Mucosa of gallbladder (tissue), 1 donor: Measurements from ENCODE around the gene PDE4B. TPM values are rescaled to one million over a fixed set of nuclear protein-coding genes. Genes with fewer than 3 reads are reported as not detected.
"Not testable (repeated sequence)": the region's sequence is repeated elsewhere in the genome, so short reads cannot be mapped to it uniquely, and the experiment has no call there.

Source experiments
- DNase-seq: peaks from one replicate; pipeline ENCODE4 v3.0.0-alpha.2; 2020; ENCODE audit warnings: low spot score
- total RNA-seq: library from RNA; stranded (reverse); gene quantifications from one replicate; pipeline ENCODE4 v1.2.1, GENCODE V29; 2021
- donor health status: DM: no; HTN: no; CAD: no.

Gene PDE4B
- total RNA-seq, 1 donor from 2014 or later, result 5.2 TPM

DNA sequence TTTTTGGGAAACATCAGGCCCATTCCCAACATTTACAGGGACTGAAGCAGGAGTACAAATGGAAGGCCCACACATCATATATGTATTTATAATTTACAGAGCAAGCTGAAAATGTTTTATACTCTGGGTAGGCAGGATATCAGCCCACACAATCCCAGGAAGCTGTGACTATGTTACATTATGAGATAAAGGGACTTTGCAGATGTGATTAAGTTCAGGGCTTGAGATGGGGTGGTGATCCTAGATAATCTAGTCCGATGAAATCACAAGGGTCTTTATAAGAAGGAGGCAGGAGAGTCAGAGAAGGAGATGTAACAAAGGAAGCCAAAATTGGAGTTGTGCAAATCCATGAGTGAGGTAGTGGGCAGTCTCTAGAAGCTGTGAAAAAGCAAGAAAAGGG is 160.5 kb downstream of the PDE4B start:
- DNase-seq, result no peak

DNA sequence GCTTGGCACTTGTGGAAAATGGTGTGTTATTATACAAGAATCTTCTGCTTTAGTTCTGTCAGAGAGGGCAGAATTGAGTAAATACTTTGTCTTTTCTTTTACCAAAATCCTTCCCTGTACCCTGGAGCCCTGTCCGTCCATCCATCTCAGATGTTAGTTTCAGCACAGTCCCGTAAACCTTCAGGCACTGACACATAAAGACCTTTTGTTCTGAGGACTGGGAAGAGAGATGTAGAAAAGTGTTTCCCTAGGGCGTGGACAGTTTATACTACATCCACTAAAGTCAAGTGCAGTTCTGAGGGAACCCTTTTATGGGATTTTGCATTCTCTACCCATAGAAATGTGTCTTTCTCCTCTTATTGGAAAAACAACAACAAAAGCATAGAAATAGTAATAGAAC is 162.4 kb downstream of the PDE4B start:
- no peak for DNase-seq

DNA sequence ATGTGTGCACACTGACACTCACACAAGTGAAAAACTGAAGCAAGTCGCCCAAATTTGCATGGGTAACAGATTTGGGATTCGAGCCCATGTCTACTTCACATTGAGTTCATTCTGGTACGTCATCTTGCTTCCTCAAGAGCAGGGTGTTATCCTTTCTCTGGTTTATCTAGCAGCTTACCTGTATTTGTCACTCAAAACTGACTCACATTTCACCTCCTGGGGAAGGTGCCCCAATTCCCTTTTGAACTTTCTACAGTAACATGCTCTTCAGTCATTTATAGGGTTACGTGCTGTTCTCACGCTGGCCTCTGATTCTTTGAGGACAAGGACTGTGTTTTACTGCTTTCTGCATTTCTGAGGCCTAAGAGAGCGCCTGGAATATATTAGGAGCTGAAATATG is 162.8 kb downstream of the PDE4B start:
- no peak for DNase-seq

DNA sequence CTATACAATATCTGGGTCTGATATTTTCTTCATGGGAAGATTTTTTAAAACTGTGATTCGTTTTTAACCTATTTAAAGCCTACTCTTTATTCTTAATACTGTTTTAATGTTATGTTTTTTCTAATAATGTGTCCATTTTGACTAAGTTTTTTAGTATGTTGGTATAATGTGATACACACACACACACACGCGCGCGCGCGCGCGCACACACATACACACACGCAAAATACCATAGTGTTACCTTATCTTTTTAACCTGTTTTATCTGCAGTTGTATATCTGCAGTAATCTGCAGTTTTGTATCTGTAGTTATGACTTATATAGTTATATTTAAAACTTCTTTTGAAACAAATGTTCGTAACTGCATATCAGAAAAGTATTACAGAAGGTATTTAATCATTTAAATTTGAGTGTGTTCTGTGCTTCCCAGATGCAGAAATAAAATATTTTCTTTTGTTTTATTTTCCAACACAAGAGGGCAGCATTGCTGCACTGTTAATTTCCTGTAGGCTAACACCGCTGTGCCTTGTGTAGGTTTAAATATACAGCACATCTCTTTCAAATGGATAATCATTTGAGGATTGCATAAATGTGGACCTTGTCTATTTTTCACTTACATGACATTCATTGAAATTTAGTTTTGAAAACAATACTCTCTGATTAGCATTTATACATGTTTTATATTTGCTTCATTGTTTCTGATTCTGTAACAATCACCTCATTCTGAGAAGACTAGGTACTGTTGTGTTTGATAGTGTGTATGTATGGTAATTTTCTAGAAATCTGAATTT is 166.1 kb downstream of the PDE4B start:
- no peak for DNase-seq

DNA sequence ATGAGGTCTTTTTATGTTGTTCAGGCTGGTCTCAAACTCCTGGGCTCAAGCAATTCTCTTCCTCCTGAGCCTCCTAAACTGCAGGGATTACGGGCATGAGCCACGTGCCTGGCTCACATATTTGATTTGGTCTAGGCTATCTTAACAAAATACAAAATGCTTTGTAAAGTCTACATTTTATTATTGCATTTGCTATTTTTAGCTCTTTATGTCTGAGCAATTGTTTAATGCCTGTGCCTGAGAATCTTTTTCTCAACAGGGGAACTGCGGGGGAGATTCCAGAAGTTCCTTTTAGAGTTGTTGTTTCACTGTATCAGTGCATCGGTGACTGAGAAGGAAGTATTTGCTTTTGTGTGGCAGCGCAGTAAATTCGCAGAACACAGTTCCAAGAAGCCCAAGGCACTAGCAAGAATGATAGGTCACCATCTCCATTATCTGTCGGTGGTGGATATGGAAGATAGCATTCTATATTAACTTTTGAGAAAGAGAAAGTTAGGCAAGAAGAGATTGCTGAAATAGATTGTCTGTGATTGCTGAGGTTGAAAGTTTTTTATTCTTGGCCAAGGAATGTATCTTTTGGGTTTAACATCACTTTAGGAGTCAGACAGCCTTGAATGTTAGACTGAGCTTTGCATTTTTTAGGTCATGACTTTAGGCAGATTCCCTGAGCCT is 167.3 kb downstream of the PDE4B start:
- no peak for DNase-seq

DNA sequence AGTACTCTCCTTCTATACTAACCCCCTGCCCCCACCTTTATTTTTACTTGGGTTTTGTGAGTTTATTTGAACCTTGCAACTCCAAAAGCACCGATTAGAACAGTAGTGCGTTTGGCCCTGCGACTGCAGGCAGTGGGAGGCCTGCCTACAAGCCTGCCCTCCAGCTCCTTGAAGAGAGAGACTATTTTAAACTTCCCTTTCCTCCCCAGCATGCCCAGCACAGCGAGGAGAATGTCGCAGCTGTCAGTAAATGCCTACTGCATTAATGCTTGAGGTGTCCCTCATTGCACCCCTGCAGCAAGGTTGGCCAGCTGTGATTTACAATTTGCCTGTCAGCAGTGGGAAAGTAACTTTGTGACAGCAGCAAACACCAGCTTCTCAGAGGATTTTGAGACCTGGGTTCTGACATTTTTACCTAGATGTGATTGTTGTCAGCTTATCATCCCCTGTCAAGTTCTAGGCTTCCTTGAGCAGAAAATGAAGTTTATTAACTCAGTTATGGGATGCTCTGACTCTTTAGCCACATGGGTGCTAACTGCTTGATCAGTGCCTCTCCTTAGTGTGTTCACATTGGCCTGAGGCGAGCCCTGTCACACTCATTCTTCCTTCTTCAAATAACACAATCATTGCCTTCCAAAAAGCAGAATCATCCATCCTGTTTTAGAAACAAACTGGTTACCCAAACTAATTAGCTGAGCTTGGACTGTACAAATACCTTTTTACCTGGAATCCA is 170.6 kb downstream of the PDE4B start:
- DNase-seq, result no peak

DNA sequence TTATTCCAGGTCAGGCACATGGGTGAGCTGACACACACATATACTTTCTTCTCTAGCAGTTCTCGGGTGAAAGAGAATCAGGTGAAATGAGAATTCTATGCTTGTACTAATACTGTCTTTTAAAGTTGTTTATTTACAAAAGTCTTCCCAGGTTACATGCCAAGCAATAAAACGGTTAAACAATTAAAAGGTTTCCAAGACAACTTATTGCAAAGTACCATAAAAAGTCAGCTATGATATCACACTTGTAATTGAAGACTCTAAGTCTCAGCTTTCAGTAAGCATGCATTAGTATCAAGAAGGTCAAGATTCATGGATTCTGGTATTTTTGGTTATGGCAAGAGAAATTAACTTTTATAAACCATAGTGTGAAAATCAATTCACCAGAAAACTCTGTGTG is 171.4 kb downstream of the PDE4B start:
- DNase-seq, result no peak

DNA sequence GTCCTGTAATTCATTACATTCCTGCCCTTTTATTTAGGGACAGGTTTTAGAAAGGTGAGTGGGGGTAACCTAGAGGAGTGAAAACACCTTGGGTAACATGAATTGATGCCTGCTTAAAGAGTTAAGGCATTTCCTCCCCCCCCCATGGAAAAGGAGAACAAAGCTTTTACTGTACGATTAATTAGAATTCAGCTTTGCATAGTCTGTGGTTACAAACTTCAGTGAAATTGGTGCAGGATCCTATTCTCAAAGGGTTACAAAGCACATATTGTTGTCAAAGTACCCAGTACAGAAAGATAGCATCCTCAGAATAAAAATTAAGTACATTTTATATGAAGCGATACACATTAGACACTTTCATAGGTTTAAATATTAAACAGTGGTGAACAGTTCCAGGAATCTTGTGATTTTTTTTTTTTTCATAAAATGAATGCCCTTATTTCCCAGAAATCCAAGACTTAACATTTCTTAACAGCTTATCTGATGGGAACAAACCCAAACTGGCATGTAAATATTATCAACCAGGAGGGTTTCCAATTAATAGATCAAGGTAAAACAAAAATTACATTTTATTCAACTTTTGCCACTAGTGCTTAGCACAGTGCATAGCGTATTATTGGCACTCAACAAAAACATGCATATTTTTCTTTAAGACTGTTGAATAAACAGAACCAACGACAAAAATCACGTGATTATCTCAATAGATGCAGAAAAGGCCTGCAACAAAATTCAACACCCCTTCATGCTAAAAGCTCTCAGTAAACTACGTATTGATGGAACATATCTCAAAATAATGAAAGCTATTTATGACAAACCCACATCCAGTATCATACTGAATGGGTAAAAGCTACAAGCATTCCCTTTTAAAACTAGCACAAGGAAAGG is 172.7 kb downstream of the PDE4B start:
- DNase-seq, result no peak

DNA sequence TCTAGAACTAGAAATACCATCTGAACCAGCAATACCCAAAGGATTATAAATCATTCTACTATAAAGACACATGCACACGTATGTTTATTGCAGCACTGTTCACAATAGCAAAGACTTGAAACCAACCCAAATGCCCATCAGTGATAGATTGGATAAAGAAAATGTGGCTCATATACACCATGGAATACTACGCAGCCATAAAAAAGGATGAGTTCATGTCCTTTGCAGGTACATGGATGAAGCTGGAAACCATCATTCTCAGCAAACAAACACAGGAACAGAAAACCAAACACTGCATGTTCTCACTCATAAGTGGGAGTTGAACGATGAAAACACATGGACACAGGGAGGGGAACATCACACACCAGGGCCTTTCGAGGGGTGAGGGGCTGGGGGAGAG is 174.8 kb downstream of the PDE4B start:
- DNase-seq, result not testable (repeated sequence)

DNA sequence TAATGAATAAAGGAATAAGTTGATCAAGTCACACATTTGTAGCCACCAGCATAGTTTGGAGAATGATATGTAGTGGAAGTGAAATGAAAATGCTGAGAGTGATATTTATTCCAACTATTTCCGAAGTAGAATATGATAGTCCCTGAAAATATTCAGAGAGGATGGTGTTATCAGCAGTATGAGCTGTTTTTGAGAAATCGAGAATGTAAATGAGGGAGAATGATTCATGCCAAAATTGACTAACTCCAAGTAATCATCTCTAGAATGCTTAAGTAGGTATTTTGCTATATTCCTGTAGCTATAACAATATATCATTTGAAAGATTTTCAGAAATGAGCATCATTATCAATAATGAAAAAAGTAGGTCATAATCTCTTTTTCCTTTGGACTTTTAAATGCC is 178.9 kb downstream of the PDE4B start:
- no peak for DNase-seq

DNA sequence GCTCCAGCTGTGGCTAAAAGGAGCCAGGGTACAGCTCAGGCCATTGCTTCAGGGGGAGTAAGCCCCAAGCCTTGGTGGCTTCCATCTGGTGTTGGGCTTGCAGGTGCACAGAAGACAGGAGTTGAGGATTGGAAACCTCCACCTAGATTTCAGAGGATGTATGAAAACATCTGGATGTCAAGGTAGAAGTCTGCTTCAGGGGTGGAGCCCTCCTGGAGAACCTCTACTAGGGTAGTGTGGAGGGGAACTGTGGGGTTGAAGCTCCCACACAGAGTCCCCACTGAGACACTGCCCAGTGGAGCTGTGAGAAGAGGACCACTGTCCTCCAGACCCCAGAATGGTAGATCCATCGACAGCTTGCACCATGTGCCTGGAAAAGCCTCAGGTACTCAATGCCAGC is 183.0 kb downstream of the PDE4B start:
- DNase-seq, result no peak

DNA sequence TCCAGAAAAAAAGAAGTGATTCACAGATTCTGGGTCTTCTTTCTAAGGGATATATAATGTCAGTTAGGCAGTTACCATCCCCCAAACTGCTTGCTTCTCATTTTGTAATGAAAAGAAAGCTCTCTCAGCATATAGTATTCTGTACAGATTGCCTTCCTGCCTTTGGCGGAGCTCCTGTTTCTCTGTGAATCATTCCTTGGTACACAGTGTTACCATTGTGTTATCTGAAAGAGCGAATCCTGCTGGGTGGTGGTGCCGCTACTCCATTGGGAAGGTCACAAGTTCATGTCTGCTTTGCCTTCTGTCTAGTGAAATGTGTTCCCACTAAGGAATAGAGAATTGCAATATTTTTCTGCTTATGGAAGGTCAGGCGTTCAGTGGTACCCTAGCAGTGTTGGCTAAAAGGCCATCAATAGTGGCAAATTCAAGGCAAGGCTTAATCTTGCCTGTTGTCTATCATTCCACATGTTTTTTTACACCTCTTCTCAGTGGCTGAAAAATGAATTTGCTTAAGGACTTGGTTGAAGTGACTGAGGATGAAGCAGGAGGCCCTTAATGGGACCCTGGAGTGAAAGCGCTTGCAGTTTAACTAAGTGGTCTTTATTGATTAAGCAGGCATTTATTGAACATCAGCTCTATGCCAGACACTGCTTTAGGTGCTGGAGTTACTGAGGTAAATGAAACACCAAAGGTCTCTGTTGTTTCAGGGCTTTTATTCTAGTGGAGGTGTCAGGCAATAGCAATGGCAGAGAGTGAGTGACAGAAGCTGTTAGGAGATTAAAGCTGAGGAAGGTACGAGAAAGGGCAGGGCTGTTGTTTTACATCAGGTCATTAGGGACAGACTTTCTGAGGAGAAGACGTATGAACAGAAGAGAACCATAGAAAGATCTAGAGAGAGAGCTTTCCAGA is 186.7 kb downstream of the PDE4B start:
- peak; percentile 12 for DNase-seq

DNA sequence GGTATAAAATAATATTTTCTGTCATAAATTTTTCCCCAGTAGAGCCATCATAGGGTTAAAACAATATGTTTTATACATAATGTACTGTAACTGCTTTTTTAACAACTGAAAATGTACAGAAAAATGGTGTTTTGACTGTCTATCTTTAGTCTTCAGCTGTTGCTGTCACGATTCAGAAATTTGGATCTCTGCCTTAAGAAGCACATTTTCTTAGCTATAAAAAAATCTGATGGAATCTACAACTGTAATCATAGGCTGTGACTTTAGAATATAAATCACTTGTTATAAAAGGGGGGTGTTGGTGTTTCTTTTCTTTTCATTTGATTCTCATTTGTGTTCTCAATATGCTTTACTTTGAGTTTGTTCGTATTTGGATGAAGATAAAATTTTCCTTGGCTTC is 187.5 kb downstream of the PDE4B start:
- DNase-seq, result no peak

DNA sequence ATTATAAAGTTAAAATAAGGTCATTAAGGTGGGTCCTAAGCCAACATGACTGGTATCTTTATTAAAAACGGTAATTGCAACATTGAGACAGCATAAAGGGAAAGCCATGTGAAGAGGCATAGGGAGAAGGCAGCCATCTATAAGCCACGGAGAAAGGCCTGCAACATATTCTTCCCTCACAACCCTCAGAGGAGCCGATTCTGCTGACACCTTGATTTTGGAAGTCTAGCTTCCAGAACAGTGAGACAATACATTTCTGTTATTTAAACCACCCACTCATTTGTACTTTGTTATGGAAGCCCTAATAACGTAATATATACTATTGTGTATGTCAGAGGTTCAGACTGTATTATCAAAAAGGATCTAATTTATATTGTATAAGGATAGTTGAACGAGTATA is 190.8 kb downstream of the PDE4B start:
- DNase-seq, result no peak

DNA sequence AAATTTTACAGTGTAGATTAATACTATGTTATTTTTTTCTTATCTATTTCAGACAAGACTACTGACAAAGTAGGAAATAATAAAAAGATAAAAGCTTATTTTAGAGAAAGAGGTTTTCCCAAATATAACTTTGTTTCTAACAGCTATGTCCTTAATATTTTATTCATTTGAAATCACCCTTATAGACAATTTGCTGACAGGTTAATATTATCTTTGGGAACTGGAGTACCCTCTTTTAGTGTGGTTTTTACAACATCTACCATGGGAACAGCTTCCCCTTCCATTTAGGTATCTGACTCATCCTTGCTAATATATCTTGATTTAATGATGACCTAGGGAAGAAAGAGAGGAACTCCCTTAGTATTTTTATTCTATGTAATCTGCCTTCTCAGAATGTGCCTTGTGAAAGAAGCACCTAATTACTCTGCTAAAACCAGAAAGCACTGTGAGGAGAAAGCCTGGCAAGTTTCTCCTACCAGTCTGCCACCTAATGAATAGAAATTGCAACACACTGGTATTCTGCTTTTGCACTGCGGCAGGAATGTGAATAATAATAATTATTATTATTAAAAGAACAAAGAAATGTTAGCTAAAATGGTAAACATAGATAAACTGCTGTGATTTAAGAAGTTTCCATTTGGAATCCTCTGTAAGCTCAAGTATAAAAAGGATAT is 192.8 kb downstream of the PDE4B start:
- no peak for DNase-seq

DNA sequence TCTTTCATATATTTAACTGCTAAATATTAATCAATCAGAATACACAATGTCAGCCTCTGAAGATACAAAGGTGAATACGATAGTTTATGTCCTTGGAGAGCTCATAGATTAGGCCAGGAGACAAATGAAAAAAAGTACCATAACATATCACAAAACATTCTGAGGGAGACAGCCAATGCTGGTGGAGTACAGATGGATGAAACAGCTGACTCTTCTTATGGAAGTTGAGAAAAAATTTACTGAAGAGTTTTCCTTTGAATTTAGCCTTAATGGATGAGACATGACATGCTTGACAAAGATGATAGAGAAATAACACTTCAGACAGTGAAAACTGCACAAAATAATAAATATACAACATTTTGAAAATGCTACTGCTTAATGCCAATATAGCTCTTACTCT is 193.5 kb downstream of the PDE4B start:
- no peak for DNase-seq

DNA sequence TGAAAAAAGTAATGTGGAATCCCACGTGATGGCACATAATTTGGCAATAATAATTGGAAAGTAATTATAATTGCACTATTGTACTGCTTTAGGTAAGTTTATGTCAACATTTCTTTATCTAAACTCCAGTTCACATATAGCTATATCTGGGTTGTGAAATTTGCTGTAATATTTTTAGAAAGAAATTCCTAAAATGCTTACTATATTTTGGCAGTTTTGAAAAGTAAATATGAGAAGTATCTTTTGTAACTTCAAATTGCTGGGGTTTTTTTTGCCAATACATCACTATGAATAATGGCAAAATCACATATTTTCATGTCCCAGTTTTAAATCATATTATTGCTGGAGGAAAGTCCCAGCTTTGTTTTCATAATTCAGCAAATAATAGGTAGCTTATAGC is 197.5 kb downstream of the PDE4B start:
- DNase-seq, result no peak

DNA sequence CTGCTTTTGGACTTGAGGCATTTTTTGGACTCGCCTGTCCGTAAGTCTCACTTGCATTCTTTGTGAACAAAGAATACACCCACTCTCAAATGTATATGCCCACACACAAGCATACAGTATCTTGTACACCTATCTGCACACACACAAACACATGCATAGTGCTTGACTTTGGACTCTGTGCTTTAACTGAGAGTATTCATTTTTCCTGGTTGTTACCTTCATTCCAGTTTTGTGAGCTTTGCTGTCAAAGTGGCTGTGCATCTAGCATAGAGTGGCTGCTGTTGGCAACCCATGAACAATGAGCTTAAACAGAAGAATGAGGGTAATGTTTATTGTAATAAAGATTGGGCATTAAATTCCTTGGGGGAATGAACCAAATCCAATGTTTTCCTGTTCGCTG is 199.0 kb downstream of the PDE4B start:
- no peak for DNase-seq

DNA sequence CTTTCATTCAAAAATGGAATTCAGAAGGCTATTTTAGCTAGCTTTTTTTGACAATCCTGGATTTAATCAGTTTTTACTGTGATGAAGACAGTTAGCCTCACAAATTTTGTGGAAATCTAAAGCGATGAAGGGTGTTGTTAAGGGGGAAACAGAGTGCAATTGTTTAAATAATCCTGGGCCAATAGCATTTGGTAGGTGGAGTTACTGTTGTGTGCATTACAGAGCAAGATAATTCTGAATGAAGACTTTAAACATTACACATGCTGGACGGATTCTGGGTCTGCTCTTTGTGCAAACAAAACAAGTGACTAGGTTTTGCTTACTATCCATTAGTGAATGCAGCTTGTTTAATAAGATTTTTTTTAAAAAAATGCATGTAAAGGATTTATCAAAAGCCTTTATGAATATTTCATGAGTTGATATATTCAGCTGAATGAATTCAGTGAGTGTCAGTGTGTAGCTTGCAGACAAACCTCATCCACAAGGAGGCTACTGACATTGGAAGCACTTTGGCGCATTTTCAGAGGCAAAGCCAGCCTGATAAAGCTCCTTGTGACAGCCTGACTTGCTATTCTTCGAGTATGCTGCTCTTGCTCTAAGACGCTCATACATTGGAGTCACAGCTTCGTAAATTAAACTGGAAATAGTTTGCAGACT is 199.6 kb downstream of the PDE4B start:
- DNase-seq, result no peak

DNA sequence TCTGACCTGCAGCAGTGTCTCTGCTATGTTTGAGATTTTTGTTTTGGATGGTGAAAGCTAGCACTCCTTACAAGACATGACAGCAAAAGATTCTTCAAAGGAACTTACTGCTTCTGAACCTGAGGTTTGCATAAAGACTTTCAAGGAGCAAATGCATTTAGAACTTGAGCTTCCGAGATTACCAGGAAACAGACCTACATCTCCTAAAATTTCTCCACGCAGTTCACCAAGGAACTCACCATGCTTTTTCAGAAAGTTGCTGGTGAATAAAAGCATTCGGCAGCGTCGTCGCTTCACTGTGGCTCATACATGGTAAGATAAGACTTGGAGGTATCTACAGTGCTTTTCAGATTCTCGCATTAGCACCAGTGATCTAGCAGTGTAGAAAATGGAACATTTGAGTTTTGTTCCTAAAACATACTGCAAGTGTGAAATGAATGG is 200.2 kb downstream of the PDE4B start:
- DNase-seq, result no peak
